ENCODE results near the gene PRR27.
A peak's percentile ranks its signal among the peaks of the same experiment; 100 is the strongest.
"Not testable (repeated sequence)": the region's sequence is repeated elsewhere in the genome, so short reads cannot be mapped to it uniquely, and the experiment has no call there.

Gene PRR27

GRCh38 chr4:70197842-70198241 lies 43.8 kb downstream of the PRR27 start:
- H3K27ac Mint-ChIP-seq: peak overlapping the region; percentile 49 to 94 (median 93)
- no peak overlapping the region for H3K4me3 Mint-ChIP-seq
- no peaks in the 10 kb centered on the region for H3K9me3 Mint-ChIP-seq
- H3K4me1 Mint-ChIP-seq: peaks cover 7% of the 10 kb centered on the region
- no peaks in the 10 kb centered on the region for H3K36me3 Mint-ChIP-seq (ENCODE audit: low read depth)
- TF ChIP-seq, protein P1, sequence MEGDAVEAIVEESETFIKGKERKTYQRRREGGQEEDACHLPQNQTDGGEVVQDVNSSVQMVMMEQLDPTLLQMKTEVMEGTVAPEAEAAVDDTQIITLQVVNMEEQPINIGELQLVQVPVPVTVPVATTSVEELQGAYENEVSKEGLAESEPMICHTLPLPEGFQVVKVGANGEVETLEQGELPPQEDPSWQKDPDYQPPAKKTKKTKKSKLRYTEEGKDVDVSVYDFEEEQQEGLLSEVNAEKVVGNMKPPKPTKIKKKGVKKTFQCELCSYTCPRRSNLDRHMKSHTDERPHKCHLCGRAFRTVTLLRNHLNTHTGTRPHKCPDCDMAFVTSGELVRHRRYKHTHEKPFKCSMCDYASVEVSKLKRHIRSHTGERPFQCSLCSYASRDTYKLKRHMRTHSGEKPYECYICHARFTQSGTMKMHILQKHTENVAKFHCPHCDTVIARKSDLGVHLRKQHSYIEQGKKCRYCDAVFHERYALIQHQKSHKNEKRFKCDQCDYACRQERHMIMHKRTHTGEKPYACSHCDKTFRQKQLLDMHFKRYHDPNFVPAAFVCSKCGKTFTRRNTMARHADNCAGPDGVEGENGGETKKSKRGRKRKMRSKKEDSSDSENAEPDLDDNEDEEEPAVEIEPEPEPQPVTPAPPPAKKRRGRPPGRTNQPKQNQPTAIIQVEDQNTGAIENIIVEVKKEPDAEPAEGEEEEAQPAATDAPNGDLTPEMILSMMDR (IDR thresholded peaks at IDR 0.05; ENCODE audit: unreplicated experiment in 3 of 3): no peak
- H3K27me3 Mint-ChIP-seq (ENCODE audit: low read depth): no peaks in the 10 kb centered on the region

DNA sequence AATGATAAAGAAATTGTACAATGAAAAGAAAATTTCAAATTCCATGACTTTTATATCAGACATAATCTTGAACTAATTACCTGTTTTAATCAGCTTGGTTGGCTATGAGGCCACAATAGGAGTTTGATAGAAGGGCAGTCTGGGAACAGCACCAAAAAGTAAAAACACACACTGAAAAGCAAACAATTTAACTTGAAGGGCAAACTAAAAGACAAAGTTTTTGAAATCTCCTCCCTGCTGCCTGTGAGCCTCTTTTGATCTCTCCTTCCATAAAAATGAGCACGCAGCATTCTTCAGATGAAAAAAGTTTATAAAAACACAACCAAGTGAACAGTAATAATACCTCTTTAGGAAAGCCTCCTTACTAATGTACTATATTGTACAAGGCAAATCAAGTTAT lies 49.6 kb downstream of the PRR27 start:
- H3K4me3 Mint-ChIP-seq: no peak overlapping the region
- H3K27me3 Mint-ChIP-seq (ENCODE audit: low read depth): no peaks in the 10 kb centered on the region
- TF ChIP-seq, protein P1 (IDR thresholded peaks at IDR 0.05; ENCODE audit: unreplicated experiment in 3 of 3): no peak
- H3K4me1 Mint-ChIP-seq: no peaks in the 10 kb centered on the region
- H3K9me3 Mint-ChIP-seq: no peaks in the 10 kb centered on the region
- H3K27ac Mint-ChIP-seq: no peak overlapping the region
- no peaks in the 10 kb centered on the region for H3K36me3 Mint-ChIP-seq (ENCODE audit: low read depth)

DNA sequence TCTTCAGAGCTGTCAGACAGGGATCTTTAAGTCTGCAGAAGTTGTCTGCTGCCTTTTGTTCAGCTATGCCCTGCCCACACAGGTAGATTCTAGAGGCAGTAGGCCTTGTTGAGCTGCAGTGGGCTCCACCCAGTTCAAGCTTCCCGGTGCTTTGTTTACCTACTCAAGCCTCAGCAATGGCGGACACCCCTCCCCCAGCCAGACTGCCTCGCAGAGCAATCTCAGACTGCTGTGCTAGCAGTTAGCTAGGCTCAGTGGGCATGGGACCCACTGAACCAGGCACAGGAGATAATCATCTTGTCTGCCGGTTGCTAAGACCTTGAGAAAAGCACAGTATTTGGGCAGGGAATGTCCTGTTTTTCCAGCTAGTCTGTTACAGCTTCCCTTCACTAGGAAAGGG lies 58.7 kb downstream of the PRR27 start:
- peaks cover 13% of the 10 kb centered on the region for H3K9me3 Mint-ChIP-seq
- H3K4me1 Mint-ChIP-seq; H3K4me3 Mint-ChIP-seq; H3K36me3 Mint-ChIP-seq (ENCODE audit: low read depth); H3K27ac Mint-ChIP-seq; H3K27me3 Mint-ChIP-seq (ENCODE audit: low read depth): not testable (repeated sequence)

All from nephron (organoid).